Immature natural killer cell (primary cell): Measurements from ENCODE around the gene AP2A1. TPM values are rescaled to one million over a fixed set of nuclear protein-coding genes. Genes with fewer than 3 reads are reported as not detected.

Source experiments
- DNase-seq, 3 donors: peaks; one replicate each; pipeline ENCODE4 v3.0.0; 2022; ENCODE audit warnings: mixed read lengths in 1 of 3
- H3K27ac Mint-ChIP-seq, 6 donors: one replicate each; pipeline ENCODE4 v1.8.0; 2020; ENCODE audit warnings: mixed read lengths in 6 of 6, mild to moderate bottlenecking in 5 of 6, inconsistent platforms in 4 of 6, moderate library complexity in 3 of 6
- H3K27me3 Mint-ChIP-seq, 3 donors: one replicate each; pipeline ENCODE4 v1.8.0; 2020 to 2021; ENCODE audit warnings: low read depth in 3 of 3, mild to moderate bottlenecking in 3 of 3, mixed read lengths in 3 of 3, moderate library complexity in 3 of 3, inconsistent platforms in 1 of 3
- H3K36me3 Mint-ChIP-seq, 3 donors: one replicate each; pipeline ENCODE4 v1.8.0; 2020; ENCODE audit warnings: mixed read lengths in 3 of 3, inconsistent platforms in 2 of 3, mild to moderate bottlenecking in 2 of 3
- H3K4me1 Mint-ChIP-seq, 2 donors: one replicate each; pipeline ENCODE4 v1.8.0; 2020; ENCODE audit warnings: inconsistent platforms in 2 of 2, mild to moderate bottlenecking in 2 of 2, mixed read lengths in 2 of 2, moderate library complexity in 1 of 2
- H3K4me3 Mint-ChIP-seq, 5 donors: one replicate each; pipeline ENCODE4 v1.8.0; 2020; ENCODE audit warnings: mild to moderate bottlenecking in 5 of 5, mixed read lengths in 5 of 5, inconsistent platforms in 3 of 5, moderate library complexity in 3 of 5
- H3K9me3 Mint-ChIP-seq, 6 donors: one replicate each; pipeline ENCODE4 v1.8.0; 2020; ENCODE audit warnings: mild to moderate bottlenecking in 6 of 6, mixed read lengths in 6 of 6, inconsistent platforms in 4 of 6, moderate library complexity in 3 of 6
- polyA plus RNA-seq, 3 donors: library from polyadenylated mRNA; unstranded; fragments of 300-500 nt; fragmentation: Illumina TruSeq; gene quantifications; one replicate each; pipeline ENCODE4 v1.2.3, GENCODE V29; 2021

The AP2A1 gene
- polyA plus RNA-seq, 3 donors from 2014 or later, result 6.4 to 27.7 (median 11.6) TPM

- Mint-ChIP-seq H3K4me3 (peak overlapping the region in 4 of 5 donors; percentile 23 to 53 (median 43)), H3K4me1 (peaks cover 78 to 79% of the 10 kb centered on the region in 2 donors)
These were observed 3.7 kb downstream of the AP2A1 start for GRCh38 chr19:49770529-49770928.

DNA sequence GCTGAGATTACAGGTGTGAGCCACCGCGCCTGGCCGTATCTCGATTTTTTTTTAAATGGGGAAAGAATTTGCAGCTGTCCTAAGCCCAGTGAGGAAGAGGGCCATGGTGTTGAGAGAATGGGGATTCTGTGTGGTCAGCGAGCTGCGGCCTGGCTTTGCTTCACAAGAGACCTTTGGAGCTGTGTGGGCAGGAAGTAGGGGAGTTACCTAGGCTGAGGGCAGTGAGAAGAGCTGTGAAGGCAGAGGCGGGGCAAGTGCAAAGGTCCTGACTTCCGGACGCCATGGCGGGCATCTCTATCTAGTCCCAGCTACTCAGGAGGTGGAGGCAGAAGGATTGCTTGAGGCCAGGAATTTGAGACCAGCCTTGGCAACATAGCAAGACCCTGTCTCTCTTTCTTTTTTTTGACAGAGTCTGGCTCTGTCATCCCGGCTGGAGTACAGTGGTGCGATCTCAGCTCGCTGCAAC, 4.9 kb downstream of the AP2A1 start:
- Mint-ChIP-seq H3K36me3 (peaks cover 0 to 8% (median 0%) of the 10 kb centered on the region in 3 donors), H3K27ac (peak overlapping the region; percentile 73 to 97 (median 90)), H3K9me3 (no peaks in the 10 kb centered on the region), H3K4me1 (peaks cover 80 to 81% of the 10 kb centered on the region in 2 donors), H3K4me3 (peak overlapping the region; percentile 61 to 91 (median 72)), H3K27me3 (no peaks in the 10 kb centered on the region)
- DNase-seq, result peak; percentile 67 to 68 (median 67)

More at GRCh38 chr19:49770529-49770928, 3.7 kb downstream of the AP2A1 start:
- DNase-seq, result no peak
- no peaks in the 10 kb centered on the region for H3K9me3 Mint-ChIP-seq
- H3K36me3 Mint-ChIP-seq, result peaks cover 0 to 8% (median 0%) of the 10 kb centered on the region in 3 donors
- H3K27me3 Mint-ChIP-seq, result peaks cover 4 to 6% (median 6%) of the 10 kb centered on the region in 3 donors
- H3K27ac Mint-ChIP-seq, result peak overlapping the region; percentile 50 to 86 (median 84)

DNA sequence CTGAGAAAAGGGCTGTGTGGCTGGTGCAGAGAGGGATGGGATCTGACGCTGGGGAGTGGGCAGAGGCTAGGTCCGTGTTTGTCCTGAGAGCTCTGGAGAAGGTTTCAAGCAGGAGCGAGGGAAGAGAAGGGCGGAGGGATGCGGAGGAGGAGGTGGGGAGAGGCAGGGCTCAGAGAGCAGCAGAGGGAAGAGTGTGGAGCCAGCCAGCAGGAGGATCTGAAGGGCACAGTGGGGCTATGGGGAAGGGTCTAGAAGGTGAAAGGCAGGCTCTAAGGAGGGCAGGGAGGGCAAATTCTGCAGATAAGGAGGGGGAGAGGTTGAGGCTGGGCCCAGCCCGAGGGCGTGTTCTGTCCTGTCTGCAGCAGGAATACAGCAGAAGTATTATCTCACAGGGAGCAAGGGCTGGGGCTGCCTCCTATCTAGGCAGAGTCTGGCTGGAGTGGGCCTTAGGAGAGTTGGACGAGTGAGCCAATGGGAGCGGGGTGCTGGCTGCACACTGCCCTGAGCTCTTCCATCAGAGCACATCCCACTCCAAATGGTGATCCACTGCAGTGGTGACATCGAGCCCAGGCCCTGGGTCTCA, 6.1 kb downstream of the AP2A1 start:
- no peaks in the 10 kb centered on the region for H3K27me3 Mint-ChIP-seq
- H3K27ac Mint-ChIP-seq, result peak overlapping the region; percentile 59 to 91 (median 78)
- H3K4me1 Mint-ChIP-seq, result peaks cover 74 to 75% of the 10 kb centered on the region in 2 donors
- H3K36me3 Mint-ChIP-seq, result peaks cover 0 to 8% (median 0%) of the 10 kb centered on the region in 3 donors
- H3K9me3 Mint-ChIP-seq, result no peaks in the 10 kb centered on the region
- H3K4me3 Mint-ChIP-seq, result peak overlapping the region; percentile 15 to 60 (median 29)
- DNase-seq, result no peak

- peaks cover 0 to 8% (median 0%) of the 10 kb centered on the region in 3 donors for H3K36me3 Mint-ChIP-seq
- H3K9me3 Mint-ChIP-seq, result no peaks in the 10 kb centered on the region
- peak overlapping the region; percentile 61 to 84 (median 76) for H3K27ac Mint-ChIP-seq
- no peak for DNase-seq
- H3K27me3 Mint-ChIP-seq, result no peaks in the 10 kb centered on the region
- peaks cover 72 to 74% of the 10 kb centered on the region in 2 donors for H3K4me1 Mint-ChIP-seq
- H3K4me3 Mint-ChIP-seq, result peak overlapping the region in 2 of 5 donors; percentile 4 to 15
These were observed 7.0 kb downstream of the AP2A1 start for GRCh38 chr19:49773663-49774350.

- H3K9me3 Mint-ChIP-seq, result no peaks in the 10 kb centered on the region
- peak overlapping the region in 5 of 6 donors; percentile 78 to 92 (median 82) for H3K27ac Mint-ChIP-seq
- DNase-seq, result no peak
- H3K4me1 Mint-ChIP-seq, result peaks cover 67 to 69% of the 10 kb centered on the region in 2 donors
- peaks cover 0 to 11% (median 2%) of the 10 kb centered on the region in 3 donors for H3K36me3 Mint-ChIP-seq
- no peak overlapping the region for H3K4me3 Mint-ChIP-seq
- H3K27me3 Mint-ChIP-seq, result no peaks in the 10 kb centered on the region
These were observed 8.2 kb downstream of the AP2A1 start for GRCh38 chr19:49774969-49775368.

DNA sequence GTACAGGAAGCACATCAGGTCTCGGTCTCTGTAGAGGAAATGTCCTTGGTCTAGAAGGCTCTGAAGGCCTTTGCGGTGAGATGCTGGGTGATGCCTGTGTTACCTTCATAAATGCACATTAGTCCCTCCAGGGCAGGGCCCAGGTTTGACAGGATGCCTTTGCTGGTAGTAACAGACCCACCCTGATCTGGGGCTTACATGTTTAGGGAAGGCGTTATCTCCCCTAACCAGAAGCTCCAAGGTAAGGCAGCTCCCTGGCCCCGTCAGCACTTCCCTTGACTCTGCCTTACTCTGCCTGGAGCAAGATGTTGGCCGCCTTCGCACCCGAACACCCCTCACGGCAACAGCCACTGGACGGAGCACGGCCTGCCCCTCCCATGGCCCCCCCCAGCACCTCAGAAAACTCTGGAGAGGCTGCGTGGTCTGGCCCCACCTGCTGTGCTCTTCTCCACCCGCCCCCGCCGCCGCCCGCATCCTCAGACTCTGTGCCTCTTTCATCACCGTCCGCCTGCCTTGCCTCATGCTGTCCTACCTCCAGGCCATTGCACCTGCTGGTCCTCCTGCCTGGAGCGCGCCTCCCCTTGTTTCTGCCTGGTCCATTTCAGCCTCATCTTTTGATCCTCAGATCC, 9.1 kb downstream of the AP2A1 start:
- Mint-ChIP-seq H3K36me3 (peaks cover 0 to 9% (median 5%) of the 10 kb centered on the region in 3 donors), H3K4me1 (peaks cover 67 to 69% of the 10 kb centered on the region in 2 donors), H3K27ac (peak overlapping the region; percentile 64 to 92 (median 88)), H3K9me3 (no peaks in the 10 kb centered on the region), H3K27me3 (no peaks in the 10 kb centered on the region), H3K4me3 (peak overlapping the region; percentile 24 to 70 (median 50))
- DNase-seq, result peak; percentile 22

- peak overlapping the region; percentile 64 to 92 (median 88) for H3K27ac Mint-ChIP-seq
- peaks cover 68 to 70% of the 10 kb centered on the region in 2 donors for H3K4me1 Mint-ChIP-seq
- H3K27me3 Mint-ChIP-seq, result no peaks in the 10 kb centered on the region
- H3K9me3 Mint-ChIP-seq, result no peaks in the 10 kb centered on the region
- H3K4me3 Mint-ChIP-seq, result peak overlapping the region; percentile 15 to 60 (median 50)
- DNase-seq, result no peak
- H3K36me3 Mint-ChIP-seq, result peaks cover 0 to 9% (median 5%) of the 10 kb centered on the region in 3 donors
These were observed 9.6 kb downstream of the AP2A1 start for GRCh38 chr19:49776371-49776764.

DNA sequence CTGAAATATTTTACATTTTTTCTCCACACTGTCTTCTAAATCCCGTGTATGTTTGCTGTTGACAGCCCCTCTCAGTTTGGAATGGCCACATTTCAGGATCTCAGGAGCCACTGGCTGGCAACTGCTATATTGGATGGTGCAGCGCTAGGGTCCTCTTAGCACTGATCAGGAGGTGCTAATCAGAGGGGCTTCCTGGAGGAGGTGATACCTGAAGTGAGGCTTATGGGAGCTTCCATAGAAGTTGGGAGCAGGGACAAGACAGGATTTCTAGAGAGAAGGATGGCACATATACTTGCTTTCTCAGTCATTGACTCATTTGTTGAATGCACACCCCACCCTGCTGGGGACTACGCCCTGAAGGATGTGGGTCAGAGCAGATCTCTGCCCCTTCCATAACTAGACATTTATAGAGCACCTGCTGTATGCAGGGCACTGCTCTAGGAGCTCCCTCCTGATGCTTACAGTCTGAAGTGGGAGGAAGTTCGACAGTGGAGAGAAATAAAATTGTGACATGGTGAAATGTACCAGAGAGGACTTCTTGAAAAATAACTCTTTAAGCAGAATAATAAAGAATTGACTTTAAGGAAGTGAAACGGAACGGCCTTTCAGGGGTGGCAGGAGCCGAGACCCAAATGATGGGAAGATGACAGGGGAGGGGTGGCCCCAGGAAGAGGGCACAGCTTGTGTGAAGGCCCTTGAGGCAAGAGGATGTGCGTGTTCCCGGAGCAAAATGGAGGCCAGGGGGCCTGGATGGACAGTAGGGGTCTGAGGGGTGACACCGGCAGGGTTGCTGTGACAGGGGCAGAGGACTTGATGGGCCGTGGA, 13.1 kb downstream of the AP2A1 start:
- Mint-ChIP-seq H3K27me3 (peaks cover 0 to 2% (median 0%) of the 10 kb centered on the region in 3 donors), H3K36me3 (peaks cover 10 to 22% (median 11%) of the 10 kb centered on the region in 3 donors), H3K9me3 (no peaks in the 10 kb centered on the region), H3K4me1 (peaks cover 44 to 50% of the 10 kb centered on the region in 2 donors), H3K27ac (peak overlapping the region; percentile 14 to 81 (median 70)), H3K4me3 (peak overlapping the region in 1 of 5 donors; percentile 38)
- DNase-seq, result no peak

- H3K27me3 Mint-ChIP-seq, result peaks cover 0 to 2% (median 0%) of the 10 kb centered on the region in 3 donors
- H3K9me3 Mint-ChIP-seq, result no peaks in the 10 kb centered on the region
- no peak overlapping the region for H3K4me3 Mint-ChIP-seq
- peaks cover 16 to 27% (median 16%) of the 10 kb centered on the region in 3 donors for H3K36me3 Mint-ChIP-seq
- H3K4me1 Mint-ChIP-seq, result peaks cover 39 to 48% of the 10 kb centered on the region in 2 donors
- H3K27ac Mint-ChIP-seq, result peak overlapping the region; percentile 35 to 85 (median 74)
- no peak for DNase-seq
These were observed 14.1 kb downstream of the AP2A1 start for GRCh38 chr19:49780861-49781260.

GRCh38 chr19:49781394-49781793, 14.6 kb downstream of the AP2A1 start:
- Mint-ChIP-seq H3K36me3 (peaks cover 16 to 28% (median 18%) of the 10 kb centered on the region in 3 donors), H3K4me1 (peaks cover 36 to 46% of the 10 kb centered on the region in 2 donors), H3K27me3 (peaks cover 0 to 2% (median 0%) of the 10 kb centered on the region in 3 donors), H3K4me3 (no peak overlapping the region), H3K9me3 (no peaks in the 10 kb centered on the region), H3K27ac (peak overlapping the region in 3 of 6 donors; percentile 55 to 78 (median 69))
- DNase-seq, result no peak

GRCh38 chr19:49782515-49782914, 15.7 kb downstream of the AP2A1 start:
- DNase-seq, result no peak
- peaks cover 0 to 2% (median 0%) of the 10 kb centered on the region in 3 donors for H3K27me3 Mint-ChIP-seq
- H3K27ac Mint-ChIP-seq, result peak overlapping the region in 2 of 6 donors; percentile 6 to 13
- H3K4me3 Mint-ChIP-seq, result no peak overlapping the region
- peaks cover 35 to 46% of the 10 kb centered on the region in 2 donors for H3K4me1 Mint-ChIP-seq
- peaks cover 19 to 31% (median 21%) of the 10 kb centered on the region in 3 donors for H3K36me3 Mint-ChIP-seq
- no peaks in the 10 kb centered on the region for H3K9me3 Mint-ChIP-seq

- Mint-ChIP-seq H3K27ac (peak overlapping the region in 4 of 6 donors; percentile 48 to 69 (median 56)), H3K4me3 (no peak overlapping the region), H3K4me1 (peaks cover 19 to 35% of the 10 kb centered on the region in 2 donors), H3K9me3 (no peaks in the 10 kb centered on the region), H3K27me3 (peaks cover 0 to 4% (median 0%) of the 10 kb centered on the region in 3 donors), H3K36me3 (peaks cover 15 to 47% (median 21%) of the 10 kb centered on the region in 3 donors)
- no peak for DNase-seq
These were observed 19.6 kb downstream of the AP2A1 start for GRCh38 chr19:49786376-49786820.

DNA sequence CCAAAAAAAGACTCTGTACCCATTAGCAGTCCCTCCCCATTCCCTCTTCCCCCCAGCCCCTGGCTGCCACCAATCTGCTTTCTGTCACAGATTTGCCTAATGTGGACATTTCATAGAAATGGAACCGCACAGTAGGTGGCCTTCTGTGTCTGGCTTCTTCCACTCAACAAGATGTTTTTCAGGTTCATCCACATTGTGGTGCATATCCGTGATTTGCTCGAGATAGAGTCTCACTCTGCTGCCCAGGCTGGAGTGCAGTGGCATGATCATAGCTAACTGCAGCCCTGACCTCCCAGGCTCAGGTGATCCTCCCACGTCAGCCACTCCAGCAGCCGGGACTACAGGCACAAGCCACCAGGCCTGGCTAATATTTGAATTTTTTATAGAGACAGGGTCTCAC, 20.9 kb downstream of the AP2A1 start:
- Mint-ChIP-seq H3K9me3 (no peaks in the 10 kb centered on the region), H3K4me1 (peaks cover 19 to 35% of the 10 kb centered on the region in 2 donors), H3K4me3 (no peak overlapping the region), H3K27ac (peak overlapping the region in 1 of 6 donors; percentile 24), H3K36me3 (peaks cover 15 to 47% (median 21%) of the 10 kb centered on the region in 3 donors), H3K27me3 (peaks cover 0 to 4% (median 0%) of the 10 kb centered on the region in 3 donors)
- no peak for DNase-seq
